GM21515 (cell line): Measurements from ENCODE around the gene SULT1B1.
A peak's percentile ranks its signal among the peaks of the same experiment; 100 is the strongest.

Experiments
- ATAC-seq: cut with Tn5 transposase; IDR thresholded peaks from one replicate; pipeline ENCODE4 v1.9.1; 2021; ENCODE audit not compliant: unreplicated experiment

SULT1B1 gene

GRCh38 chr4:69701696-69702095, 58.7 kb downstream of the SULT1B1 start:
- ATAC-seq: no peak

- ATAC-seq: no peak
Measured at GRCh38 chr4:69697536-69698242, 62.7 kb downstream of the SULT1B1 start.

- ATAC-seq: peak; percentile 72
Measured at GRCh38 chr4:69689599-69689998, 70.8 kb downstream of the SULT1B1 start.

GRCh38 chr4:69684804-69685203, 75.6 kb downstream of the SULT1B1 start:
- ATAC-seq: no peak
